NCI-H128 (cell line): ENCODE data around the gene RAB17.
"Not testable (repeated sequence)": the region's sequence is repeated elsewhere in the genome, so short reads cannot be mapped to it uniquely, and the experiment has no call there.

ENCODE experiments used
- DNase-seq: peaks from one replicate; lab custom pipeline; 2025; ENCODE audit not compliant: unreplicated experiment; lab: John Stamatoyannopoulos, UW

Gene RAB17

DNA sequence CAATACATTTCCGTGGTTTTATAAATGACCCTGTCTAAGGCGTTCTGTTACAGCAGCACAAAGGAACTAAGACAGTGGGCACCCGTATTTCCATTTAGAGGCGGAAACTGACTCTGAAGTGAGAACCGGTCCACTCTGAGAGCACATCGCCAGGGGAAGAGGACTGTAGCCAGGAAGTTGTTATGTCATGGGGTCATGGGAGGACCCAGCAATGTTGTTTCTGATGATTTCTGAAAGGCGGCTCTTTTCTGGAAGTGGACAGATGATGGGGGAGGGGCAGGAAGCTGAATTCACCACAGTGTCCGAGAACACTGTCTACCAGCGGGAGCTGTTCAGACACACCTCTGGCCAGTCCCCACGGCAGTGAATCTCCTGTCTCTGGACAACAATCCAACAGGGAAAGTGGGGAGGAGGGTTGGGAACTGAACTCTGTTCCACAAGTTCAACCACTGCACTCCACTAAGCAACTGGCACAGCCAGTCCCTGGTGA, 34.7 kb upstream of the RAB17 start:
- no peak for DNase-seq

DNA sequence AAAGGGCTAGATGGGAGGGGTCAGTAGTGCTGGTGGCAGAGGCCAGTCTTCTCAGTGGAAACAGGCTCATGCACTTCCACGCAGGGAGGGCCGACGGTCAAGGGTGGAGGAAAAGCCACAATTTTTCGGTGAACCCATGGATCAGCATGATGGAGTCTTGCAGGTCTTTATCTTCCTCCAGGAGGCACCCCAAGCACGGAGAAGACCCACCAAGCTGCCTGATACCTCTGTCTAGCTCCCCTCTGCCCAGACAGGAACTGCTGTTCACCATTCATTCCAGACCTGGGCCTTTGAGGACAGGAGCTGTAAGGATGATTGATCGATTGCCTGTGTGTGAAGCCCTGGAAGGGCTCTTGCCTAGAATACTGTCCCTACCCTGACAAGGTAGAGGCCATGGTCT, 34.0 kb upstream of the RAB17 start:
- DNase-seq, result no peak

DNA sequence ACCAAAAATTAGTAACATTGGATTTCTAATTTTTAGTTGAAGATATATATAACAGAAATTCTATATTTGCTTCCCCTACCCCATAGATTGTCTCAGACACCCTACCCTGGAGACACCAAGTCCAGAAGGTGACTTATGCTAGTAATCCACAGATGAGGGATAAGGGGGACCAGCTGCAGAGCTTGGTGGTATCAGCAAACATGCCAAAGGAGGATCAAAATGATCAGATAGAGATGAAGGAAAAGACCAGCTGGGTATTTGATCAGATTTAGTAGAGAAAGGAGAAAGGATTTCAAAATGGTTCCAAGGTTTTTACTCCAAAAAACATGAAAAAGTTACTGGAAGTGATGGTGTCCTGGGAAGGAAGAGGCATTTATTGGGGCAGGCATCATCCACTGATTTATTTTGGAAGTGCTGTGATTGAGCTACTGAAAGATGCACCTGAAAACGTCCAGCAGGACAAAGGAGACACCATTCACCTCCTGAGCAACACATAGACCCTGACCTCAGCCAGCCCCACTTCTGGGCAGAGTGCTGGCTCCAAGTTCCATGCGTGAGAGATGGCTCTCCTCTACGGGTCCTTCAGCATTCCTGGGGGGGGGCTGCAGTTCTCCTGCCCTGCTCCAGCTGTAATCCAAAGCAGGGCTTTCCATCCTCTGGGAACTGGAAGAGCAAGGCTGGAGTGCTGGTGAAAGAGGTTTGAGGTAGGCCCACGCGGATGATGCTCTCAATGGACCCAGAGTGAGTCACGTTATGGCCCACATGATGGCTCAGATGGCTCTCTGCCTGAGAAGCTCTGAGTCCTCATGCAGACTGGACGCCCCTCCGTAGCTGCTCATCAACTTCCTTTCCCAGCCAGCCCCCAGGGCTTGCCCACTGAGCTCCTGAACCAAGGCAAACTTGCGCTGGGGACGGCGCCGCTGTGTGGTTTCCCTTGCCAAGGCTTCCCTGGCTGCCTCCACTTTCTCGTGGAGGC, 33.2 kb upstream of the RAB17 start:
- no peak for DNase-seq

DNA sequence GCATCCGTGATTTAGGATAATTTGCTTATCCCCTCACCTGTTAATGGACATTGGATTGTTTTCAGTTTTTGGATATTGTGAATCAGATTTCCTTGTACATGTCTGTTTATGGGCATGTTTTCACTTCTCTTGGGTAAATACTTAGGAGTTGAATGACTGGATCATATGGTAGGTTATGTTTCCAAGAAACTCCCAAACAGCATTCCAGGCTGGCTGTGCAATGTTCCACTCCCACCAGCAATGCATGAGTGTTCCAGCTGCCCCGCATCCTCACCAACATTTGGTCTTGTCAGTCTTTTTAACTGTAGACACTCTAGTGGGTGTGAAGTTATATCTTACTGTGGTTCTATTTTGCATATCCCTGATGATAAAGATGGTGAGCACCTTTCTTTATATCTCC, 27.9 kb upstream of the RAB17 start:
- no peak for DNase-seq

DNA sequence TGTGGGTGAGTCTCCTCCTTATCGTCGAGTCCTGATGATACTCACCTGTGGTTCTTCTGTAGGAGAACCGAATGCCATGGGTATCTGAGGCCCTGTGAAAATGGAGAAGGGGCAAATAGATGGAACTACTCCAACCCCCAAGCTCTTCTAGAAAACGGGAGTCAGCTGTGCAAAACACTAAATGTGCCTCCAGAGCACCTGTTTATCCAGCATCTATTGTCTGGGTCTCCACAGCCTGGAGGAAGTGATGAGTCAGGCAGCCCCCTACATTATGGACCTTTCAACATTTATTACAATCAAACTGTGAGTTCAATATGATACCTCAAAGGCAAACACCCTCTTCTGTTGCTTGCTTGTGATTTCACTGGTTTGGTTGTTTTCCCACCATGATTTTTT, 27.1 kb upstream of the RAB17 start:
- DNase-seq, result no peak

DNA sequence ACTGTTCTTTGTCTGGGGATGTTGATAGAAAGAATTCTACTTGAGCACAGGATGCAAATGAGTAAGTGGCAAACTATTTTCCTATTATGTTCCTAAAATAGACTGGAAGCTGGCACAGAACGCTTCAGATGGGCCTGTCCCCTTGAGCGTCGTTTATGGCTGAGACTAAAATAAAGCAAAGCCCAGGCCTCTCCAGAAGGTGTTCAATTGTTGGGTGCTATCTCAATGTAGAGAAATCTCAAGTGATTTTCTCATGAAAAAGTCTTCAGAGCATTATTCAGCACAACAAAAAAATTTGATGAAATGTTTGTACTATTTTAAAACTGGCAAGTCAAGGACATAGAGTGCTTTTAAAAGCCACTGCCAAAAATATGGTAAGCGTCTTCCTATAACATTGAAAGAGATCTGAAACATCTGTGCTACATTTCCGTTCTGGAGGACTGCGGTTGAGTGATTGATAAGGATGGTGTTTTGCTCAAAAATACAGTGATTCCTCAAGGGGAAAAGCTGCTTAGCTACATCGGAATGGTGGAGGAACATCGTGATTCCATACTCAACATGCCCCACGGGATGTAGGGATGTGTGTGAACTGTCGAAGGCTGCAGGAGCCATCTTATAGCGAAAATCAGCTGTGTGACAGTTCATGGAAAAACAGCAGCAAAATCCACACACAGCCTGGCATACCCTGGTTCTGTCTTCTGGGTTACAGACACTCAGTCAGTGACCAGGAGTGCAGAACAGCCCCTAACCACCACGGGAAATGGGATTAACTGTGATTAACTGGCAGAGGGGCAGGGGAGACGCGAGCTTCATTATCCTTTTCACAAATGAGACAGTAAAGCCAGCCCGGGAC, 26.4 kb upstream of the RAB17 start:
- no peak for DNase-seq

DNA sequence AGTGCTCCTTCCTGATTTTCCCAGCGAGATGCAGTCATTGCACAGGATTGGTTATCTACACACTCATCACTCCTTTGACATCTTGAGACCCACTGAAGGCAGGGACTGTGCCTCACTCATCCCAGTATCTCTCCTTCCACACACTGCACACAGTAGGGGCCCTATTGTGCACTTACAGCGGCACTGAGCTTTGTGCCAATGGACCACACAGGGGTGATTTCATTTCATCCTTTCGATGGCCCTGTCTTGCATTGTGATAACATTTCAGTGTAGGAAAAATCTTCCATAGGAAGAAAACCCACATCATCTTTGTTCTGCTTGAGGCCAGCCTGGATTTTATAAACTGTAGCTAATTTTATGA, 25.8 kb upstream of the RAB17 start:
- no peak for DNase-seq

DNA sequence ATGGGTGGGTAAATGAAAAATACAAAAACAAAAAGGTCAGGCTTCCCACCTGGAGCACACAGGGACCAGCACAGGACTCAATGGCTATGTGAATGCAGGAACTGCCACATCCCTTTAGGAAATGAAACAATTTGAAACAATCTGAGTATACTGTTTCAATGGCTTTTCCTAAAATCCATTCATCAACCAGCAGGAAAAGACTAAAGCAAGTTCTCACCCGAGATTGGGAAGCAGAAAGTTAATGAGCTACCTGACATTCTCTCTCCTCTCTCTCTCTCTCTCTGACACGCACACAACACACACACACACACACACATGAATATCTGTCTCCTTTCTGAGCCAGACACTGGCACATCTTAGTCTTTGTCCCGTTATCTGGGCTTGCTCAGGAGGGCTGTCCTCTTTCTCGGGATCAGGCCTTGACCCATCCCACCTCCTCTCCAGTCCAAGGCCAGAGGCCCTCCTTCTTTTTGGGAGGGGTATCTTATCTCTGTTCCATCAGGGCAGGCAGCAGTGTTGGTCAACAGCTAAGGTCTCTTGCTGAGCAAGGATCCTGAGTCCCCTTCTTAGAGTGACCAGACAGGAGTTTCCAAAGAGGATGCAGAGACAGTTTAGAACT, 25.2 kb upstream of the RAB17 start:
- DNase-seq, result no peak

DNA sequence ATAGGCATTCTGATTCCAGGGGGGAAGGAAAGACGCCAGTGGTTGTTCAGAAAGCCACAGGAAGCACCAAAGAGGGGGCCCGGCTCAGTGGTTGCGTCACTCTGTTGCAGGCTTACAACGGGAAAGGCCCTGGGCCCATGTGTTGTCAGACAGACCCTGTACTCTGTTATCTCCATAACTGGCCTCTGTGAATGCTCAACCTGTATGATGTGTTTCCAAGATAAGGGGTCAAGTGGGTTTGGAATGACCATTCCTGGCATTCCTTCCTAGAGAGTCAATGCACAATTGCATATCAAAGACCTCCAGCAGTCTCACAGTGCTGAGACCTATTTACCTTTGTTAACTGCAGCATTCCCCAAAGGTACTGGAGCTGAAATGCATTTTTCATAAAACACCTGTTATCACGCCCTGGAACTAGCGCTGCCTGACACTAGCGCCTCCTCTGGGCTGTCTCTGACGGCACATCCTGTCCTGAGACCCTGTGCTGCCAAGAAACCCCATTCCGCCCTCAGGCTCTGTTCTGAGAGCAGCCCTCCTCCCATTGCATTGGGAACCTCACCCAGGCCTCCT, 23.7 kb upstream of the RAB17 start:
- DNase-seq, result no peak

DNA sequence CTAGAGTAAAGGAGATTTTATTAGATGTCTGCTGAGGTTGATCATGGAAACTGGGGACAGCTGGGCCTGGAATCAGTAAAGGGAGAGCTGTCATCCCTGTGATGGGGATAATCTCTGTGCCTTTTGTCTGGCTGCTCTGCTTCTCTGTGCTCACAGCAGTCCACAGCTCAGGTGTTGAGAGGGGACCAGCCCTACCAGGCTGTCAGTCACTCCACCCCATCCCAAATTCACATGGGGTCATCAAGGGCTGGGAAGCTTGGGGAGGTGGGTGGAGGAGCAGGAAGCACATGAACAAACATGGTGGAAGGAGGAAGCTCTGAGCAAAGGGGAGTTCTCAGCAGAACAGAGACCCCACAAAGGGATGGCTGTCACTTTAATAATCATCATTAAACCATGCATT, 23.1 kb upstream of the RAB17 start:
- DNase-seq, result no peak

DNA sequence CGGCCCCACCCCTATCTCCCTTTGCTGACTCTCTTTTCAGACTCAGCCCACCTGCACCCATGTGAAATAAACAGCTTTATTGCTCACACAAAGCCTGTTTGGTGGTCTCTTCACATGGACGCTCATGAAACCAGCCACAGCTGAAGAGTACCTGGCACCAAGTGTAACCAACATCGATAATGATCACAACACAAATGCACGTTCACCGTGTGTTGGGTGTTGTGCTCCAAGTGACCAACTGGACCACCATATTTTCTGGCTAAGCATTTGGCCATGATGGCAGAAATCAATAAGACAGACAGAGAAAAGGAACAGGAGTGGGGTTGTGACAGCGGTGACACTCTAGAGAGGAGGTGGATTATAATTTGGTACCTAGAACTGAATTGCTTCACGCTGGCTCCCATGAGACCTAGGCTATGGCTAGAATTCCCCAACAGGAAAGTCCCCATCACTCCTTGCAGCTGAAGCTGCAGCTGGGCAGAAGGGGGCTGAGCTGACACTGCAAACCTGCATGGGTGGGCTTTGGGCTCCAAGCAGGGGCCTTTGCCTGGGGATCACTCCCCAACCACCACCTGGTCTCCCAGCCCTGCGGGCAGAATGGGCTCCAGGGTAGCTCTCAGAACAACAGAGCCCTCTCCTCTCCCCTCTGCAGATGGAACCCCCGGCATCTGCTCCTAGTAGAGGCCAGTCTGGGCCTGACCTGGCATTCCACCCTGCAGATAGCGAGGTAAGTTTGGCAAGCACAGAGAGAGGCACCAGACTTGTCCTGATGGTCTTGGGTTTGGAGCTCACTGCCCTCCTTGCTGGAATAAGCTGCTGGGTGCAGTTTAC, 22.2 kb upstream of the RAB17 start:
- no peak for DNase-seq

DNA sequence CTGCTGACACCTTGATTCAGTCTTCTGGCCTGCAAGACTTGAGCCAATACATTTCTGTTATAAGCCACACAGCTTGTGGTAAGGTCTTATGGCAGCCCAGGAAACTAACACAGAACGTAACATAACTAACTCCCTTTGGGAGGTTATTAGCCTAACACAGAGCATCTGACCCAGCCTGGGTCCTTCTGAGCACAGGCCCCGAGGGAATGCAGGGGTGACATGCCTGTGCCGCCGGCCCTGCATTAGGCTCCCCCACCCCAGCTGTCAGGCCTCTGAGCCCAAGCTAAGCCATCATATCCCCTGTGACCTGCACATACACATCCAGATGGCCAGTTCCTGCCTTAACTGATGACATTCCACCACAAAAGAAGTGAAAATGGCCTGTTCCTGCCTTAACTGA, 16.0 kb upstream of the RAB17 start:
- DNase-seq, result not testable (repeated sequence)

DNA sequence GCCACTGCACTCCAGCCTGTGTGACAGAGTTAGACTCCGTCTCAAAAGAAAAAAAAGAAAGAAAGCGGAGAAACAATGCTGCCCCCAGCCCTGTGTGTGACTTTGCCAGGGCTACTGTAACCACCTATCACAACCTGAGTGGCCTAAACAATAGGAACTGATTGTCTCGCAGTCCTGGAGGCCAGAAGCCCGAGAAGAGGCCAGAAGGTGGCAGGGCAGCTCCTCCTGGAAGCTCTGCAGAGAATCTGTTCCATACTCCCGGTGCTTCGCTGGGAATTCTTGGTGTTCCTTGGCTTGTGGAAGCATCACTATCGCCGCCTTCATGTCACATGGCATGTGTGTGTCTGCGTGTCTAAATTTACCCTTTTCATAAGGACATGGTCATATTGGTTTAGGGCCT, 14.4 kb upstream of the RAB17 start:
- DNase-seq, result no peak

DNA sequence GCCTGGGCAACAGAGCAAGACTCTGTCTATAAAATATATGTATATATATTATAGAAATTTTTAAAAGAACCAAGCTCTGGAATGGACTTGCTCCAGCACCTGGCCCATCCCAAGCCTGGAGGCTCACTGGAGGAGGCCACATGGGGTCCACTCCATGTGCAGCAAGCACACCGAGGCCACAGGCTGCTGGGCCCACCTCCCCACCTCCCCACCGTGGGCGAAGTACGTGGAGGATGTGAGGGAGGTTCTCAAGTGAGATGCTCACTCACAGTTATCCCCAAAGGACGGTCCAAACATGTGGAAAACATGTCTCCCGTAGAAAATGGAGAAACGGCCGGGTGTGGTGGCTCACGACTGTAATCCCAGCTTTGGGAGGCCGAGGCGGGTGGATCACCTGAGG, 13.9 kb upstream of the RAB17 start:
- no peak for DNase-seq

DNA sequence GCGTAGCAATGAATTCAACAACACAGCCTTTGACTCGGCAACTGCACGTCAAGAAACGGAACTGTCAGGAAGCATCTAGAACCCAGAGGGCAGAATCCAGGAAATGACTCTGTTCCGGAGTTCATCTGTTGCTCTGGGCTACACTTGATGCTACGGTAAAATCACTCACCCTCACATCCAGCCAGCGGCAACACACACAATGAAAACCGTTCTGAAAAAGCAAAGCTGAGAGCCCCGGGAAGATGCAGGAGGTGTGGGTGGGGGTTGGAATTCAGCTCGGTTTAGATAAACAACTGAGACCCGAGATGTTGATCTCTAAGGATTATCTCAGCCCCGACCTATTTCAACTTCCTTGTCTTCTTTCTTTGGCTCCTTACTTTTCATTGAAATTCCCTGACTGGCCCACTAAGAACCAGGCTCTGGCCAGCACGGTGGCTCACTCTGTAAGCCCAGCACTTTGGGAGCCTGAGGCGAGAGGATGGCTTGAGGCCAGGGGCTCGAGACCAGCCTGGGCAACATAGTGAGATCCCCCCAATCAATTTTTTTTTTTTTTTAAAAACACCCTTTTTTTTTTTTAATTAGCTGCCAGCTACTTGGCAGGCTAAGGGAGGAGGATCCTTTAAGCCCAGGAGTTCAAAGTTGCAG, 13.3 kb upstream of the RAB17 start:
- no peak for DNase-seq

DNA sequence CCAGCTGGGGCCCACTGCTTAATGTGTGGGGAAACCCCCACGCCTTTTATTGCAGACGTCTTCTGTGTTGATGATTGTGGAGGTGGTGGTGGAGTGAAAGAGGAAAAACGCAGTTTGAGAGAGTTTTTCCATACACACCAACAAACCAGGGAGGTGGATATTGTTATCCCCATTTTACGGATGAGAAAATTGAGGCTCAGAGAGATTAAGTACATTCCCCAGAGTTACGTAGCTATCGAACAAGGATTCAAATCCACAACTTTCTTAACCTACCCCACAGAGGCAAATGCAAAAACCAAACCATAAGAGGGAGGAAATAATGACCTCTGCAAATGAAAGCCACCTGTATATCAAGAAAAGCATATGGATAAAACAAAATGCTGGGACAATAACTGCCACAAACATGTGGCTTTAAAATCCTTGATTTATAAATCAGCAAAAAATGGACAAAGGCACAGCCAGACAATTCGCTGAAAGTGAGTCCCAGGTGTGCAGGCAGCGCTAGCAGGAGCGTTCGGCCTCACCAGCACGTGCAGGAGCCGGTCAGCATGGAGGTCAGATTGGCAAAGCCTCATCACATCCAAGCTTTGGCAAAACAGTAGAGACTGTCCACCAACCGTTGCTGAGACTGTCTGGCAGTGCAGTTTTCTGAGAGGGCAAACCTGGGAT, 12.6 kb upstream of the RAB17 start:
- no peak for DNase-seq

DNA sequence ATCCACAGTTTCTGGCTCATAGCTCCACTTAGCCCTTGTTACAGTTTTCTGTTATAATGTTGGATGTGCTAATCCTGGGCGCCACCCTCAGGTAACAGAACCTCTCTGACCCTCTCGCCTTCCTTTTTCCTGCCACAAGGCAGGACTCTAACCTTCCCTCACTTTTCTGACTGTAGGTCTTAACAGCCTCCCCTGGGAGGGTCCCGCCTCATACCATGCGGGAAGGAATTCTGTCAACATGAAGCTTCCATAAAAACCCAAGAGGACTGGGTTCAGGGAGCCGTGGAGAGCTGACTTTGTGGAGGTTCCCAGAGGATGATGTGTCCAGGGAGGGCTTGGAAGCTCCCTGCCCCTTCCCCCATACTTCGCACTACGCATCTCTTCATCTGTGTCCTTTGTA, 11.9 kb upstream of the RAB17 start:
- DNase-seq, result no peak

DNA sequence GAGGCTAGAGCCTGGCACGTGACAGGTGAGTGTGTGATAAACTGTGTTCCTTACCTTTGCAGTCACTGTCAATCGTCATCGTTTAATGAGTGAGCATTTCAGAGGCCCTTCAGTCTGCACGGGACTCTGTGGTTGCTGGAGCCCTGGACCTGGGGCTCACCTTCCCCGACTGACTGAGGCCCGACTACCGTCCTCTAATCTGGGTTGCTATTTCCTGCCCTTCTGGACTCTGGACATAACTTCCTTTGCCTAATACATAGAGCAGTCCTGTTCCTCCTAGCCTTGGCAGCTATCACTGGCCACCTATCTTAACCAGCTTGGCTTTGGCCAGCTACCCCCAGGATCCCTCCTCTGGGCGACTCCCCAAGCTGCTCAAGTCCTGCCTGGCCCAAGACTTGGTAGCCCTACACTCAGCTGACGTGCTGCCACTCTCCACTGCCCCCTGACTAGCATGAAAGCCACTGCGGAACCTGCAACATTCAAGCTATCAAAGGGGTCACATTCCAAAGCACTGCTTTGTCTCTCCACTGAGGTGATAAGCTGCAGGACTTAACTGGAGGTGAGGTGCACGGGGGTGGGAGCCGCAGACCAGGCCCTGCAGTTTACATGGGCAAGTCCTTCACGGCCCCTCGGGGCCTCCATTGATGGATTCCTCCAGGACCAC, 11.1 kb upstream of the RAB17 start:
- DNase-seq, result no peak
